Anterior cingulate cortex (tissue), 58 donors: Measurements from ENCODE around the gene ITSN1.
"Not testable (repeated sequence)": the region's sequence is repeated elsewhere in the genome, so short reads cannot be mapped to it uniquely, and the experiment has no call there.

Experiments used
- DNase-seq, 58 donors: peaks; one replicate each; lab custom pipeline; 2025; lab: John Stamatoyannopoulos, UW

Gene ITSN1

GRCh38 chr21:33642027-33642895 lies at the start of gene ITSN1:
ITSN1 (plus strand) TSS chr21:33642501; CDS start chr21:33718829, 76,328 bp downstream.
- peak; percentile 94 to 100 (median 100) for DNase-seq

GRCh38 chr21:33598051-33598450 lies 44.2 kb upstream of the ITSN1 start:
- DNase-seq, result no peak

GRCh38 chr21:33608559-33608958 lies 33.7 kb upstream of the ITSN1 start:
- no peak for DNase-seq

- no peak for DNase-seq
Measured at GRCh38 chr21:33611006-33611744, 31.1 kb upstream of the ITSN1 start.

GRCh38 chr21:33617565-33617964 lies 24.7 kb upstream of the ITSN1 start:
- DNase-seq, result not testable (repeated sequence)

- no peak for DNase-seq
Measured at GRCh38 chr21:33618407-33618806, 23.9 kb upstream of the ITSN1 start.

- no peak for DNase-seq
Measured at GRCh38 chr21:33619726-33620125, 22.6 kb upstream of the ITSN1 start.

- no peak for DNase-seq
Measured at GRCh38 chr21:33622253-33622652, 20.0 kb upstream of the ITSN1 start.

GRCh38 chr21:33626151-33626550 lies 16.1 kb upstream of the ITSN1 start:
- DNase-seq, result not testable (repeated sequence)

- DNase-seq, result no peak
Measured at GRCh38 chr21:33634254-33634653, 8.0 kb upstream of the ITSN1 start.

- peak in 4 of 58 donors; percentile 5 to 40 (median 14) for DNase-seq
Measured at GRCh38 chr21:33640697-33641351, 1.5 kb upstream of the ITSN1 start.

GRCh38 chr21:33641352-33642026 lies 812 bp upstream of the ITSN1 start, which contains the start of gene CRYZL1:
CRYZL1 (minus strand) TSS chr21:33641741; CDS start chr21:33631551, 10,190 bp downstream.
- peak; percentile 83 to 100 (median 100) for DNase-seq

- peak in 42 of 58 donors; percentile 2 to 63 (median 18) for DNase-seq
Measured at GRCh38 chr21:33642896-33643657, 776 bp downstream of the ITSN1 start.

GRCh38 chr21:33643658-33644311 lies 1.5 kb downstream of the ITSN1 start:
- DNase-seq, result peak in 9 of 58 donors; percentile 1 to 20 (median 7)

GRCh38 chr21:33644383-33645074 lies 2.2 kb downstream of the ITSN1 start:
- DNase-seq, result no peak

- DNase-seq, result no peak
Measured at GRCh38 chr21:33645730-33646129, 3.4 kb downstream of the ITSN1 start.

GRCh38 chr21:33647587-33647986 lies 5.3 kb downstream of the ITSN1 start:
- no peak for DNase-seq

- no peak for DNase-seq
Measured at GRCh38 chr21:33648555-33648954, 6.3 kb downstream of the ITSN1 start.
